Lower lobe of right lung (tissue), 2 donors: ENCODE measurements around the gene OR9A4. TPM values are rescaled to one million over a fixed set of nuclear protein-coding genes. Genes with fewer than 3 reads are reported as not detected.

ENCODE experiments used
- ATAC-seq, 2 donors: fragments of 200-7000 bp; cut with Tn5 transposase; one replicate each; pipeline ENCODE4 v1.9.1; 2020 to 2022; ENCODE audit warnings: mild to moderate bottlenecking in 2 of 2, moderate library complexity in 2 of 2
- DNase-seq: peaks from one replicate; pipeline ENCODE4 v3.0.0-alpha.2; 2020
- H3K27ac ChIP-seq: fragments of 200-600 bp; one replicate; pipeline ENCODE4 v1.8.0; 2022
- H3K27me3 ChIP-seq: fragments of 200-600 bp; one replicate; pipeline ENCODE4 v1.8.0; 2022; ENCODE audit warnings: low read depth
- H3K36me3 ChIP-seq: fragments of 200-600 bp; one replicate; pipeline ENCODE4 v1.8.0; 2022; ENCODE audit warnings: mild to moderate bottlenecking
- H3K4me1 ChIP-seq: fragments of 200-600 bp; one replicate; pipeline ENCODE4 v1.8.0; 2022
- H3K4me3 ChIP-seq: fragments of 200-600 bp; one replicate; pipeline ENCODE4 v1.8.0; 2022; ENCODE audit warnings: mild to moderate bottlenecking
- H3K9me3 ChIP-seq: fragments of 200-600 bp; one replicate; pipeline ENCODE4 v1.8.0; 2022
- intact Hi-C: fragments of 100-400 bp; cut with DNase I; formaldehyde crosslinking; loops from one replicate; pipeline ENCODE4 v1.11.0; 2022
- long read RNA-seq: library from polyadenylated mRNA; unstranded; transcript quantifications from one replicate; pipeline ENCODE4 v2.0.0, GENCODE V29; 2021
- total RNA-seq: library from RNA; stranded (reverse); fragmentation: NEBNext Ultra II Directional; extraction: Animal tissue kit (Norgen Biotek cat#: 25700); gene quantifications from one replicate; pipeline ENCODE4 v1.2.1, GENCODE V29; 2021
- TF ChIP-seq, protein P1 (sequence below): fragments of 200-600 bp; IDR thresholded peaks from one replicate; pipeline ENCODE4 v1.8.0; 2022; ENCODE audit warnings: antibody characterized with exemption, mild to moderate bottlenecking
- donor health status: DM: no; HTN: yes; CAD: no; lungs with severe emphysema.

The OR9A4 gene, protein sequence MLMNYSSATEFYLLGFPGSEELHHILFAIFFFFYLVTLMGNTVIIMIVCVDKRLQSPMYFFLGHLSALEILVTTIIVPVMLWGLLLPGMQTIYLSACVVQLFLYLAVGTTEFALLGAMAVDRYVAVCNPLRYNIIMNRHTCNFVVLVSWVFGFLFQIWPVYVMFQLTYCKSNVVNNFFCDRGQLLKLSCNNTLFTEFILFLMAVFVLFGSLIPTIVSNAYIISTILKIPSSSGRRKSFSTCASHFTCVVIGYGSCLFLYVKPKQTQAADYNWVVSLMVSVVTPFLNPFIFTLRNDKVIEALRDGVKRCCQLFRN
- total RNA-seq: not detected
- long read RNA-seq: 0 reads

- Histone ChIP-seq H3K27ac (no peak within 1 kb of the TSS), H3K27me3 (no peaks in the 10 kb centered on the region), H3K9me3 (no peaks in the 10 kb centered on the region), H3K4me1 (no peaks in the 10 kb centered on the region), H3K36me3 (no peaks in the 10 kb centered on the region), H3K4me3 (no peak within 1 kb of the TSS)
- TF ChIP-seq, protein P1, sequence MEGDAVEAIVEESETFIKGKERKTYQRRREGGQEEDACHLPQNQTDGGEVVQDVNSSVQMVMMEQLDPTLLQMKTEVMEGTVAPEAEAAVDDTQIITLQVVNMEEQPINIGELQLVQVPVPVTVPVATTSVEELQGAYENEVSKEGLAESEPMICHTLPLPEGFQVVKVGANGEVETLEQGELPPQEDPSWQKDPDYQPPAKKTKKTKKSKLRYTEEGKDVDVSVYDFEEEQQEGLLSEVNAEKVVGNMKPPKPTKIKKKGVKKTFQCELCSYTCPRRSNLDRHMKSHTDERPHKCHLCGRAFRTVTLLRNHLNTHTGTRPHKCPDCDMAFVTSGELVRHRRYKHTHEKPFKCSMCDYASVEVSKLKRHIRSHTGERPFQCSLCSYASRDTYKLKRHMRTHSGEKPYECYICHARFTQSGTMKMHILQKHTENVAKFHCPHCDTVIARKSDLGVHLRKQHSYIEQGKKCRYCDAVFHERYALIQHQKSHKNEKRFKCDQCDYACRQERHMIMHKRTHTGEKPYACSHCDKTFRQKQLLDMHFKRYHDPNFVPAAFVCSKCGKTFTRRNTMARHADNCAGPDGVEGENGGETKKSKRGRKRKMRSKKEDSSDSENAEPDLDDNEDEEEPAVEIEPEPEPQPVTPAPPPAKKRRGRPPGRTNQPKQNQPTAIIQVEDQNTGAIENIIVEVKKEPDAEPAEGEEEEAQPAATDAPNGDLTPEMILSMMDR: no peak
- intact Hi-C loops: no loop called here
- no peak for ATAC-seq
- DNase-seq: no peak
Measured at GRCh38 chr7:141916099-141916498, at the start of gene OR9A4. TSS of gene OR9A4 (plus strand) at chr7:141916399. CDS start at chr7:141918876, 2,477 bp downstream.

DNA sequence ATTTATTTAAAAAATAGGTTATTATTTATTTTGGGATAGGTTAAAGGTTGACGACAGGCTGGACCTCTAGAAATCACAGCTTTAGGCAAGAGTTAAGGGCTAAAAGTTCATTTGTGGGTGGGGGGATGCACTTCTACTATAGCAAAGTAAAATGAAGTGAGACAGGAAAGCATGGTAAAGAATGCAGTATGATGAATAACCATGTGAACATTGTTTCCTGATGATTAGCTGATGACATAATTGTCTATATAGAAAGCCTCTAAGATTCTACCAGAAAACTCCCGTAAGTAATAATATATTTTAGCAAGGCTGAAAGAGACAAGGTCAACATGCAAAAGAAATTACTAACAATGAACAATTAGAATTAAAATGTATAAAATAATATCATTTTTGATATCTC lies 49.2 kb upstream of the OR9A4 start:
- Histone ChIP-seq H3K9me3 (no peaks in the 10 kb centered on the region), H3K27ac (no peak overlapping the region), H3K4me3 (no peak overlapping the region), H3K4me1 (no peaks in the 10 kb centered on the region), H3K27me3 (no peaks in the 10 kb centered on the region), H3K36me3 (no peaks in the 10 kb centered on the region)
- DNase-seq: no peak
- intact Hi-C loops: no loop called here
- no peak for ATAC-seq
- TF ChIP-seq, protein P1: no peak

DNA sequence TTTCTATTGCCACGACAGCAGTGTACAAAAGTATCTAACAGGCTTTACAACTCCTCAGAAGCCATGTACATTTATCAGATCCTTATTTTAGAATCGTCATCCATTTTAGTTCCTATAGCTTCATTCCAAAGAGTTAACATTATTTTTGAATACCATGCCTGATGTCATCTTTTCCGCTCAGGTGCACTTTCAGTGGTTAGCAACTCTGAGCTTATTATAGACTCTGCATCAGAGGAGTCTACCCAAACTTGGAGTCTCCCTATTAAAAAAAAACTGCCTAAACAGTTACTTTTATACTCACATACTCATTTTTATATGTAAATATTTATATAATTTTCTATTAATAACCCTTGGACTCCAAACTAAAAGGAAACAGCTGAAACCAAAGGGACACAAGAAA lies 43.3 kb upstream of the OR9A4 start:
- DNase-seq (no peak), ATAC-seq (no peak)
- Histone ChIP-seq H3K36me3 (no peaks in the 10 kb centered on the region), H3K27me3 (no peaks in the 10 kb centered on the region), H3K4me1 (no peaks in the 10 kb centered on the region), H3K27ac (no peak overlapping the region), H3K4me3 (no peak overlapping the region), H3K9me3 (no peaks in the 10 kb centered on the region)
- intact Hi-C loops: no loop called here
- TF ChIP-seq, protein P1: no peak

DNA sequence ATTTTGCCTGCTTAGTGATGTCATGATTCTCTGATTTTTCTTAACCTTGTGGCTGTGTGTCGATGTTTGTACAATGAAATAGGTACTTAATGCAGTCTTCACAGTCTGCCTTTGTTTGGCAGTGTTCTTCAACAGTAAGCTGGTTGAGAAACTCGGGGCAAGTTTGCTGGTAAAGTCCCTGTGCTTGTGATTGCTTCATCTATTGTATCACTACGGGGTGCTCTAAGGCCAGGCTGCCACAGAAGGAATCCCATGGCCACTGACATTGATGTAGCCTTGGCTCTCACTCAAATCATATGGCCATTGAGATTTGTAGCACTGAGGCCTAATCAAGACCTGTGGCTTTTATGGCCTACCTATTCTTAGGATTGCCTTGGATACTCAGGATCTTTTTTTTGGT lies 41.4 kb upstream of the OR9A4 start:
- Histone ChIP-seq H3K4me3 (no peak overlapping the region), H3K27me3 (no peaks in the 10 kb centered on the region), H3K27ac (no peak overlapping the region), H3K36me3 (no peaks in the 10 kb centered on the region), H3K4me1 (no peaks in the 10 kb centered on the region), H3K9me3 (no peaks in the 10 kb centered on the region)
- peak; percentile 41 to 67 for ATAC-seq
- no peak for DNase-seq
- TF ChIP-seq, protein P1: no peak
- intact Hi-C loops: no loop called here

DNA sequence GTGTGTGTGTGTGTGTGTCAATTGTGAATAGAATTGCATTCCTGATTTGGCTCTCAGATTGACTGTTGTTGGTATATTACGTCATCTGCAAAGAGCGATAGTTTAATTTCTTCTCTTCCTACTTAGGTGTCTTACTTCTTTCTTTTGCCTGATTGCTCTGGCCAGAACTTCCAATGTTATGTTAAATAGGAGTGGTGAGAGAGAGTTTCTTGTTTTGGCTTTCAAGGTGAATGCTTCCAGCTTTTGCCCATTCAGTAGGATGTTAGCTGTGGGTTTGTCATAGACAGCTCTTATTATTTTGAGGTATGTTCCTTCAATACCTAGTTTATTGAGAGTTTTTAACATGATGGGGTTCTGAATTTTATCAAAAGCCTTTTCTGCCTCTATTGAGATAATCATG lies 40.7 kb upstream of the OR9A4 start:
- Histone ChIP-seq H3K4me3 (no peak overlapping the region), H3K9me3 (no peaks in the 10 kb centered on the region), H3K4me1 (no peaks in the 10 kb centered on the region), H3K36me3 (no peaks in the 10 kb centered on the region), H3K27ac (no peak overlapping the region), H3K27me3 (no peaks in the 10 kb centered on the region)
- ATAC-seq (no peak), DNase-seq (no peak)
- TF ChIP-seq, protein P1: no peak
- intact Hi-C loops: no loop called here
